Hindlimb muscle (tissue), 1 donor: ENCODE data around the gene STMN1. TPM values are rescaled to one million over a fixed set of nuclear protein-coding genes. Genes with fewer than 3 reads are reported as not detected.

Experiments used
- DNase-seq: peaks from one replicate; pipeline ENCODE4 v3.0.0-alpha.2; 2013
- polyA plus RNA-seq: library from polyadenylated mRNA; unstranded; fragments of 120-200 nt; gene quantifications from one replicate; pipeline ENCODE4 v1.2.1, GENCODE V29; 2013; ENCODE audit not compliant: insufficient read length

The STMN1 gene
- polyA plus RNA-seq, 1 donor, result 488 TPM

GRCh38 chr1:25891606-25892005 is 14.6 kb downstream of the STMN1 start:
- DNase-seq, result no peak

- DNase-seq, result no peak
Observed at GRCh38 chr1:25890239-25891034, 15.8 kb downstream of the STMN1 start.

GRCh38 chr1:25889470-25889869 is 16.7 kb downstream of the STMN1 start:
- no peak for DNase-seq

GRCh38 chr1:25888426-25888987 is 17.7 kb downstream of the STMN1 start:
- no peak for DNase-seq

- DNase-seq, result no peak
Observed at GRCh38 chr1:25885602-25886001, 20.6 kb downstream of the STMN1 start.

- no peak for DNase-seq
Observed at GRCh38 chr1:25881266-25881665, 25.0 kb downstream of the STMN1 start.

- DNase-seq, result no peak
Observed at GRCh38 chr1:25880518-25880917, 25.7 kb downstream of the STMN1 start.

GRCh38 chr1:25879675-25880074 is 26.5 kb downstream of the STMN1 start:
- DNase-seq, result no peak

- no peak for DNase-seq
Observed at GRCh38 chr1:25878690-25879089, 27.5 kb downstream of the STMN1 start.

- no peak for DNase-seq
Observed at GRCh38 chr1:25877155-25877554, 29.1 kb downstream of the STMN1 start.

- DNase-seq, result no peak
Observed at GRCh38 chr1:25876693-25877077, 29.5 kb downstream of the STMN1 start.

- no peak for DNase-seq
Observed at GRCh38 chr1:25875856-25876692, 30.1 kb downstream of the STMN1 start.

- DNase-seq, result peak; percentile 86
Observed at GRCh38 chr1:25875154-25875855, 30.9 kb downstream of the STMN1 start, which contains the start of gene PAQR7. Gene PAQR7, minus strand, starts transcription at chr1:25875708. Its CDS starts 11,869 bp downstream, at chr1:25863839.

GRCh38 chr1:25874635-25875153 is 31.5 kb downstream of the STMN1 start:
- DNase-seq, result no peak

- no peak for DNase-seq
Observed at GRCh38 chr1:25874209-25874608, 32.0 kb downstream of the STMN1 start.

- DNase-seq, result no peak
Observed at GRCh38 chr1:25873120-25873519, 33.1 kb downstream of the STMN1 start.

GRCh38 chr1:25872713-25873112 is 33.5 kb downstream of the STMN1 start:
- DNase-seq, result no peak

- no peak for DNase-seq
Observed at GRCh38 chr1:25871704-25872494, 34.3 kb downstream of the STMN1 start.

GRCh38 chr1:25871086-25871703 is 35.0 kb downstream of the STMN1 start:
- DNase-seq, result no peak

GRCh38 chr1:25870614-25871013 is 35.6 kb downstream of the STMN1 start:
- no peak for DNase-seq
